SKM-1 (cell line): ENCODE measurements around the gene MIPEP.

Experiments used
- DNase-seq: peaks from one replicate; lab custom pipeline; 2025; ENCODE audit not compliant: unreplicated experiment; lab: John Stamatoyannopoulos, UW

Gene MIPEP

DNA sequence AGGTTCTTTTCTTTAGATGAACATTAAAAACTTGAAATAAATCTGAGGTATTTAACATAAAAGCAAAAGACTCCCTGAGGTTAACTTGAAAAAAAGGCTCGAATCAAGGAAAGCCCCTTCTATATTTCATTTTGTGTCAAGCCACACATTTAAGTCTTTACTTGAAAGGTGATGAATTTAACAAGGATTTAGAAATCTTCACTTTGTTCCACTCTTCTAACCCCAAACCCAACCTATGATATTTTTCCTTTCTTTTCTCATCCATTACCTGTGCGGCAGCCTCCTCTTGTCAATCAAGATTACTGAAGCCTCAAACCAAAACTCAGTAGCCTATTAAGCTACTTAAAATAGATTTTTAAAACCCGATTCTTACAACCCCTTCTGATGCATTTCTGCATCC, 33.8 kb downstream of the MIPEP start:
- no peak for DNase-seq

DNA sequence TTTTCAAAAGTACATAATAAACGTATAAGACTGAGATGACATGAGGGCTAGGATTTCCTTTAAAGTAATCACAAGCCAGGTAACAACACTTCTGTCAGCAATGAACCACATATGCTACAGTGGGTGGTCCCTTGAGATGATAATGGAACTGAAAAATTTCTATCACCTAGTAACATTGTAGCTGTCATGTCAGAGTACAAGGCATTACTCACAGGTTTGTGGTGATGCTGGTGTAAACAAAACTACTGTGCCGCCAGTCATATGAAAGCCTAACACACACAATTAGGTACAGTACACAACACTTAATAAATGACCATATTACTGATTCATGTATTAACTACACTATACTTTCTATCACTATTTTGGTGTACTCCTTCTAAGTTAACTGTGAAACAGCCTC, 36.8 kb downstream of the MIPEP start:
- DNase-seq = no peak

DNA sequence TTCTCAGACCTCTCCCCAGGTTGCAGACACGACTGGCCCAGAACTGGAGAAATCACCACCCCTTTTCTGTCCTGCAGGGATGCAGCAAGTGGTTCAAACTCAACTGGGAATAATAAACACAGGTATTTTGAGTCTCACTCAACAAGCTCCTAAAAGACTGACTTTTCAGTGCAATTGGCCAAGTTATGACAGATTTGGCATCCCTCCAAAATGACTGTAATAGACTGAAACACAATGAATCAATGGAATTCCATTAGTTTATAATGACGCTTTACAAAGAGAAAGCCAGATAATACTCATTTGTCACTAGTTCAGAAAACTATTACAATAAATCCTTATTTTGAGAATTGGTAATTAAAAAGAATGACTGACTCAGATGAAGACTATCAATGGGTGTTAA, 38.1 kb downstream of the MIPEP start:
- DNase-seq = no peak

DNA sequence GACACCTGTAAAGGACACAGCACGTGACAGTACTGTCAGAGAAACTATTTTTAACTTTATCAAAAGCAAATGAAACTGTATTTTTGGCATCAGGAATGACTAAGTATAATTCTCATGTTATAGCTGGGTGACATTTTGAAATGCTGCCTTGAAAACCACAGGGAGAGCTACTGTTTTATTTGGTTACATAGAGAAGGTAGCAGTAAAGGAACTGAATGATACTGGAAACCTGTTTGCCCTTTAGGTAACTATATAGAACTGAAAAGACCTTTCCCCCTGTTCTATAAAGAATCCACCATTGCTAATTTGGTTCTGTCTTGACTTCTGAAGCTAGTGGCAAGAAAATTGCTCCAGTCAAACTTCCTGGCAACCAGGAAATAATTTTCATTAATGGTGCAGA, 39.1 kb downstream of the MIPEP start:
- no peak for DNase-seq

DNA sequence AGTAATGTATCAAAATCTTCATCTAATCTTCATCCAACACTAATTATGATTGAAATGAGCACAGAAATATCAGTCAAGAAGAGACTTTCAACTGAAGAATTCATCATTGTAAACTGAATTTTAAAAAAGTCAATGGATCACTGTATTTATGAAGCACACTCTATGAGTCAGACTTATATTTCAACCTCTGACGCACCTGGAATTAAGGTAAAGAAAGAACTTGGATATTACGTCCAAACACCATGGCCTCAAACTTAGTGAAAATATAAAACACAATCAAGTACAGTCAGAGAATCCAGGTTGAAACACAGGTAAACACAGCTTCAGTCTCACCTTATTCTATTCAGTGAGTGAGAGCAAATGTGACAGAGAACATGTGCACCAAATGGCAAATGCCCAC, 39.5 kb downstream of the MIPEP start:
- DNase-seq = no peak

DNA sequence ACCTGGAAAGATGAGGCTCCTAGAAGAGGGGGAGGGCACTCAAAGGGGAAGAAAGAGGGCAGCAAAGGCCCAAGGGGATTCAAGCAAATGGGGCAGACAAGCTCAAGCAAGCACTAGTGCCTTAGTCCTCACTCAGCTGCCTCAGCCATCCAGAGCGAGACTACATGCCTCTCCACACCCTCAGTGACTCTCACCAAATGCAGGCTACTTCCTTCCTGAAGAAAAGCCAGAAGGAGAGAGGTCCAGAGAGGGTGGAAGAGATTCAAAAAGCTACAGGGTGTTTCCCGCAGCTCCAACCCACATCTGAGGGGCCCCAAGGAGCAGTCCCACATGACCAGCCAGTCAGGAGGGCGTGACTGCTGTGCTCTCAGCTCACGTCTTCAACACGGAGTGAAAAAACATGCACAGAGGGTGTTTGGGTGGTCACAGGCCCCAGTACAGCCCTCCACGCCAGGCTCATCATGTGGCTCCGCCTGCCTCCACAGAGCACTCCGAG, 40.5 kb downstream of the MIPEP start:
- DNase-seq = no peak

DNA sequence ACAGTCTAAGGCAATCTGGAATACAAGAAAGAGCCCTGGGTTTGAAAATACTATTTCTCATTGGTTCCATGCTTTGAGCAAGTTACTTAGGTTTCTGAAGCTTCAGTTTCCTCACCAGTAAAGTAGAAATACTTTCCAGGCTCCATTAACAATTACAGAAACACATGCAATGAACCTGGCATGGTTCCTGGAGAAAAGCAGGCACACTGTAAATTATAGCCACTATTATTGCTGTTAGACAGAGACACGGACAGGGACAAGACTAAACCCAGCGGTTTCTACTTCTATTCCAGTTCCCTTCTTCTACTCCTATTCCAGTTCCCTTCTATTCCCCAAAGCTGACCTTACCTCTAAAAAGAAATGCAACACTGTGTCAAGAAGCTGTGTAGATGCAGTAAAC, 41.2 kb downstream of the MIPEP start:
- no peak for DNase-seq

DNA sequence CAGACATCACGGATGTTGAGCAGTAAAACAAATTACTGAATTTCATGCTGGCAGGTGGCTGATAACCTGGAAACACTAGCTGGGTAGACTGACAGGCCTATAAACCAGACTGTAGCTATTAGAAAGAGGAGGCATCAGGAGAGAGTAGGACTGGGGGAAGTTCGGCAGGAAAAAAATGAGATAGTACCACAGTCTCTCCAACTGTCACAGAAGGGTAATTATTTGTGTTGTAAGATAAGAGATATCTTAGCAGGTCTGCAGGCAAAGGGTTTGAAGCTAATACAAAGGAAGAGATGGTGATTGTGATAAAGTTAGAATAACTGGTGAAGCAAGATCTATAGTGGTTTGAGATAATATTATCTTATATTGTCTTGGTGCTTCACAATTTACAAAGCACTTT, 41.7 kb downstream of the MIPEP start:
- DNase-seq = no peak

DNA sequence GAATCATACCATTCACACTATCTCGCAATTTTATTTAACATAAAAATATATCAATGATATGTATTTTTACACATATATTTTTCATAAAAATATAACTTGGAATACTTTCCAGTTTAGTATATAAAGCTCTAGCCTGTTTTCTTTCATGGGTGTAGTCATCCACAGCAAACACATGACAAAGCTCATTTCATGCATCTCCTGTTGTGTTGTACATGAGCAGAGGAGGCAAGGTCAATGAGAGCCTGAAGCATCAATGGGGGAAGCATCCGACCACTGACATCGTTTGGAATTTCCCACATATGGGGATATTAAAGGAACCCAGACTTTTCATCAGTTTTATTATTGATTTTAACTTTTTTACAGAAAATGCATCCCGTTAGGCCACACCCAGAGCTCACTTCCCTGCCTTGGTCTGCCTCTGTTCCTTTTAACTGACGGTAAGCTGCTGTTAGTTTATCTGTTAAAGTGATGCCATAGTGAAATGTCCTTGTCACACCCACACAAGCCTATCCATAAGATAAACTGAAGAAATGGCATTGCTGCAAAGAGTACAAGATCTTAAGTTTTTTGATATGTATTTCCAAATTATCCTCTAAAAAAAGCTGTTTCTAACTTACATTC, 44.0 kb downstream of the MIPEP start:
- no peak for DNase-seq

DNA sequence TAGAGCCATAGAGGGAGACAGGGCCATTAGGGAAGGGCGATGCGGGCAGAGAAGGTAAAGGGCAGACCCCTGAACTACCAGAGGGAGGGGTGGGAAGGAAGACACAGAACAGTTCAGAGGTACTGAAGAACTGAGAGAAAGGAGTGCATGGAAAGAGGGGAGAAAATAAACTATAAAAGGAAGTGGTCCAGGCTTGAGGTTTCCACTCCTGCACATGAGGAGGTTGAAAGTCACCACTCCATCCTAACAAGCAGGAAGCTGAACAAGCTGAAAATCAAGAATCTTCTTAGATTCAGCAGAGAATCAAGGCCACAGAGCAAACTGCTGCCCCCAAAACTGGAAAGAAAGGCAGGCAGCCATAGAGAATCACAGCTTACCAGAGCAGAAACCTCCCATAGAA, 45.1 kb downstream of the MIPEP start:
- no peak for DNase-seq

DNA sequence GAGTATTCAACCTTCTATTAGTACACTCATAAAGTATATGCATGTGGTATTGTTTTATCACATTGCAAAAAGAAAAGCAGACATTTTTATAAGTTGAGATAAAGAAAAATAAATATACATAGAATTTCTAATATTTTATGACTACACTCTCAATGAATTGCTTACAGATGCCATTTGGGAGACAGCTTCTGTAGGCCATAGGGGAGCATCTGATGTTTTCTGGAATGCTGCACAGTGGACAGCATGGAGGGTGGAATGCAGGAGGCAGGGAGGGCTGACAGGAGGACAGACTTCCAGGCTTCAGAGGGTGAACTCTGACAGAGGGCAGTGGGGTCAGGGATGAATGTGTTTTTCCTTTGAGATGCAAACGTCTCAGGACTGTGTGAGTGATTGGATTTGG, 45.8 kb downstream of the MIPEP start:
- no peak for DNase-seq

DNA sequence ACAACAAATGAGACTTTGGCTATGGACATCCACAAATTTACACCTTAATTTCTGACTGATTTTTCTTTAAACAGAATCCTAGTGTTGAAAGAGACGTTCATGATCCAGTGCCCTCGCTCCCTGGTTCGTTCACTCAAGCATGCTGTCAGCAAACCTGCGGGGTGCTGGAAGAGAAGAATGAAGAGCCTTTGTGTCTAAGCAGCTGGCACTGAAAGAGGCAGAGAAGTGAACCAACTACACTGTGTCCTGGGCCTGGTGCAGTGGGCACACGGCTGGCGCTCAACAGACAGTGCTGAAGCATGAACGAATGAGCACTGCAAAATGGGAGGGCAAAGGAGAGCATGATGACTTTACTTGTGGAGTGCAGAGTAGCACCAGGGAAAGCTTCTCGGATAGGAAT, 46.8 kb downstream of the MIPEP start:
- DNase-seq = no peak

DNA sequence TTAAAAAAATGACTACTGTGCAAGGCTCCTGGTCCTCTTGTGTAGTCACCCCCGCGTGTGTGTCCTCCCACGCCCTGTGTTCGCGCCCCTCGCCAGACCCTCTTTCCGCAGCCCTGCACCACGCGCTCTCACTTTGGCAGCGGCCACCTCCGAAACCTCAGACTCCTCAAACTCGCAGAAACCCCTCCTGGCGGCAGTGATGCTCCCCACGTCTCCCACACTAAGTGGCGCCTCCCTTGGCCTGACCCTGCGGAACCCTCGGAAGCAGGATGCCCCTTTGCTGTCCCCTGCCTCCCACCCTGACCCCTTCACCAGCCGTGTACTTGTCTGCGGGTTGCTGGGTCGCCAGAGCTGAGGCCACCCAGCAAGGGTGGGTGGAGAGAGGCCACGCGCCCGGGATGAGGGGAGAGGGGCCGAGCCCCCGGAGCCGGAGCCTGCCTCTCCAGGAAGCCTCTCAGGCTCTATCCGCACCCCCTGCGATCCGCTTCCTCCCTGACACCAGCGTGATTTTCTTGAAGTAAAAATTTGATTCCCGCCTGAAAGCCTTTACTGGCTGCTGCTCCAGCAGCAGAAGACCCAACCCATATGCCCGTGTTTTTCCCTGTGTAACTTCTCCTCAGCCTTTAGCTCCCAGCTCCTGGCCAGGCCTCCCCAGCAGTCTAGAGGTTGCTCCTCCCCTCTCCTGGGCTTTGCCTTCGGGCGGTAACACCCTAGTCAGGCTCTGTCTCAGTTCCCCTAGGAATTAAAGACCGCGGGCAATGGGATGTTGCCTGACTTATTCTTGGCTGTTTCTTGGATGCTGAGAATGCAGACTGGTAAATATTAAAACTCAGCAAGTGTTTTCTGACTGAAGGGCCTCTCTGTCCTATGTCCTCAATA, 55.2 kb downstream of the MIPEP start:
- no peak for DNase-seq

DNA sequence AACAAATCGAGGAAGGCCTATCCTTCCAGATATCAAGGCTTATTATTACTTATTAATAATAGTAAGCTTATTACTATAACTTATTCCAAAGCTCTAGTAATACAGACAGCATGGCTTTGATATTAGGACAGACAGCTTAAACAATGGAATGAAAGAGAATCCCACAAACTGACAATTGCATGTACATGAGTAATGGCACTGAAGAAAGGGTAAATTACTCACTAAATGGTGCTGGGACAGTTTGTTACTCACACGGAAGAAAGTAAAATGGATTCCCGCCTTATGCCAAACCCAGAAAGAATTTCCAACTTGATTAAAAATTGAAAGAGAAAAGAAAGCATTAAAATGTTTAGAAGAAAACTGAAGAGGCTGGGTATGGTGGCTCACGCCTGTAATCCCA, 60.3 kb downstream of the MIPEP start:
- no peak for DNase-seq

DNA sequence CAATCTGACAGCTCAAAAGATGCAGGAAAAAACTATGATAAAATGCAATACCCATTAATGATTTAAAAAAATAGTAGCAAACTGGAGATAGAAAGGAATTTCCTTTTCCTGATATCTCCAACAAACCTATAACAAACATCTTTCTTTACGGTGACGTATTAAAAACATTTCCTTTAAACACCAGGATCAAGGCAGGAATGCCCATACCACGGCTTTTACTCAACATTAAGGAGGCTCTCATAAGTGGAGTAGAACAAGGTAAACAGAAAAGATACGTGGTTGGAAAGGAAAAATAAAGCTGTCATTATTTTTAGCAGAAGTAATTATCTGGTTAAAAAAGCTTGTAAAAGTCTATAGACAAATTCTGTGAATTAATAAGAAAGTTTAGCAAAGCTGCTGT, 61.1 kb downstream of the MIPEP start:
- DNase-seq = no peak

DNA sequence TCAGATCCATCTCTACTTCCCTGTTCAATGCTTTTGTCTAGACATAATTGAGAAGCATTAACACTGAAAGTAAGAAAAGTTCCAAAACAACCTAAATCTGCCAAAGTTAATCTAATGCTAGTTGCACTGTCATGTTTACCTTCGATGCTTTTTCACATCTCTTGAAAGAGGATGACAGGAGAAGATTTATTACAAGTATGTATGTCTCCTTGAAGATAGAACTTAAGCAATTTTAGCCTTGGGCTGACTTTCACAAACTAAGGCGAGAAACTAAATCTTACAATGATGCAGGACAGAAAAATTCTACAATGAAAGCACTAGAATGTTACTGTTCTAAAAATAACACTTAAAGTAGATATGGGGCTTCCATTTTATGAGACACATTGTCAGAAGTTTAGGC, 64.0 kb downstream of the MIPEP start:
- DNase-seq = no peak

DNA sequence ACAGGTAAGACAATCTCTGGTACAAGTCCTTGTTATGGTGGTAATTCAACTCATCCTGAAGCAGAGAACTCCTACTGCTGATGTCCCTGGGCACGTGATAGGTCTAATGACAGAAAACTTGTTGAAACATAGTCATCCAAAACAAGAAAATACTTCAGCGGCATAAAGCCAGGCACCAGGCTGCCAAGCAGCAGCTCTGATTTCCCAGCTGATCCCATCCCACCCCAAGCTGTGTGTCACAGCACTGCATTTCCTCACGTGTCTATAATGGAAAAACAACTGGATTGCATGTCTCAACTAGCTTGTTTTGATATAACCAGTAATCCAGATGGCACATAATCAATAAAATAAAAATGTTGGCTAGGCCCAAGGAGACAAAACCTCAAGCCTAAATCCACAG, 64.8 kb downstream of the MIPEP start:
- no peak for DNase-seq

DNA sequence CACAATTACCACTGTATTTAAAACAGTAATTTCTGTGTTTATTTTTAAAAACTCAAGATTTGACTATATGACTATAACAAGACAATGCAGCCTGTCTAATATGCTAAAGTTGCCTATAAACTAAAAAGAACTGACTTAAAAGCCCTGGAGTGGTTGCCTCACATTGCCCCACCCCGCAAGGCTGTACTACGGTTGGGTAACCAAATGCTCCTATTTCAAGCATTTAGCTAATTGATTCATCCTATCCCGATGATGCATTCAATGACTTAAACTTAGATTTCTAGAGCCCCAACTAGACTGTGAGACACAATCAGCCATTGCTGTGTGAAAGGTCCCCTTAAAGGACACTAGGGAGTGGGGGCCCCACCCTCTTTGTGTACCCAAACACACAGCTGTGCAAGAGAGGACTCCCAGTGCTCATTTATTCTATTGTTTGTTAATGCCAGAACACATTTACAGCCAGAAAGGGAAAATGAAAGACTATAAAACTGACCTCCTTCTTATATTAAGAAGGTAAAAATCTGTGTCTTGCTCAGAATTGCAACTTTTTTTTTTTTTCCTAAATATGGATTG, 66.9 kb downstream of the MIPEP start:
- no peak for DNase-seq

DNA sequence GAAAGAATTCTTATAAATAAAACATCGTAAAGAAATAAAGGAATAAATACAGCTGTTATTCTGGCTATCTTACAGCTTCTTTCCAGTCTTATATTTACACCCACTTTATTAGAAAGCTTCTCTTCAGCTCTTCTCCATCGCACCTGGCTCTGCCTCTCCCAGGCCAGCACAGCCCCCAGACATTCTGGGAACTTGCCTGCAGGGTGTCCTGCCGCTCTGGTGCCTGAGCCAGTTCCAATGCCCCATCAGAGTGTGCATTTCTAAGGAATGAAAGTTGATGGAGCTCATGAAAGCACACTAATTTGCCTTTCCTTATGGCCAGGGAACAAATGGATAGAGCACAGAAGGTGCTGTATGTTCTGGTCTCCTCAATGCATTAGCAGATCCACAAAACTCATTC, 68.7 kb downstream of the MIPEP start:
- no peak for DNase-seq

DNA sequence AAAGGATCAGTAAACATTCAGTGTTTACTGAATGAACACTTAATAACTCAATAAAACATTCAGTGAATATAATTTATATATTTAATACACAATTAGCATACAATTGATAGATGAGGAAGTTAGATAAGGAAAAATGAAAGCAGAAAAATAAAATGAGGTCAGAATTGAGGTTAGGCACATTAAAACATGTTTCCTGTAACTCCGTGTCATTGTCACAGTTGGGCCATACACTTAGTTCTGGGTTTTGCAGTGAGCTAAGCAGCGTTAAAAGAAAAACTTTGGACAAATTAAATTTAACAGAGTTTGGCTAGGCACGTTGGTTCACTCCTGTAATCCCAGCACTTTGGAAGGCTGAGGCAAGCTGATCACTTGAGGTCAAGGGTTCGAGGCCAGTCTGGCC, 71.4 kb downstream of the MIPEP start:
- no peak for DNase-seq

DNA sequence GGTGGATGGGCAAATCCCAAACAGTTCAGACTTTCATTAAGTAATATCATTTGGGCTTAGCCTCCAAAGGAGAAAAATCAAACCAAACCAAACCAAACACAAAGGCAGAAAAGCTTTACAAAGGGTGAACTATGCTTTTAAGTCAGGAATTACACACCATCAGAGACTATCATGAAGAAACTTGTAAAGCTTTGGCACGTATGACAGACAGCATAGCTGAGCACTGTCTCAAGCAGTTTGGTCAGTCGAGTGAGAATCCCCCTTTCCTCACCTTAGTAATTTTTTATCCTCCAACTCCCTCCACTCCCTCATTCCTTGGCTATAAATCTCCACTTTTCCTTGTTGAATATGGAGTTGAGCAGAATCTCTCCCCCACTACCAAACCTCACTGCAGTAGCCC, 72.1 kb downstream of the MIPEP start:
- no peak for DNase-seq

DNA sequence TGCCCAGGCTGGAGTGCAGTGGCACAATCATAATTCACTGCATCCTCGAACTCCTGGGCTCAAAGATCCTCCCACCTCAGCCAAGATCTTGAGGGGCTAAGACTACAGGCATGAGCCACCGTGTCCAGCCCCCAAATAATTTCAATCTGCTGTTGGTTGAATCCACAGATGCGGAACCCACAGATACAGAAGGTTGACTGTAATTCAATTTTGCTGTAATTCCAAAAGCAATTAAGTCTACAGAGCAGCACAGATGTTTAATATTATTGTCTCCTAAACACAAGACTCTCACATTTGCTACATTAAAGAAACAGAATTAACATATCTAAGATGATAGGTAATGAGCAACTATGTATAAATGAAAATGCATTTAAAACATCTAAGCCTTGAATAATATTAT, 75.6 kb downstream of the MIPEP start:
- no peak for DNase-seq
